Astrocyte of the spinal cord (primary cell): ENCODE results near the gene HKDC1.

Experiments used
- DNase-seq: peaks from one replicate; pipeline ENCODE4 v3.0.0; 2011; ENCODE audit warnings: low read depth, low spot score
- H3K4me3 ChIP-seq: 2 replicates; pipeline ENCODE4 v1.5.1; 2011; ENCODE audit warnings: low read depth, mild to moderate bottlenecking, low read length, moderate library complexity
- CTCF ChIP-seq: IDR thresholded peaks from 2 replicates; pipeline ENCODE4 v1.5.1; 2012; ENCODE audit warnings: low read depth, mild to moderate bottlenecking, low read length, inconsistent platforms
- in situ Hi-C: cut with HindIII; loops from 2 replicates; pipeline ENCODE4 v1.10.0; 2017; ENCODE audit warnings: low sequenced_read_pairs

HKDC1 gene

GRCh38 chr10:69209787-69210484, 10.2 kb upstream of the HKDC1 start:
- in situ Hi-C loops: no loop called here
- no peak overlapping the region for H3K4me3 ChIP-seq
- no peak for DNase-seq
- no peak for TF ChIP-seq CTCF

GRCh38 chr10:69211104-69211503, 9.0 kb upstream of the HKDC1 start:
- in situ Hi-C loops: no loop called here
- DNase-seq: no peak
- no peak overlapping the region for H3K4me3 ChIP-seq
- no peak for TF ChIP-seq CTCF

DNA sequence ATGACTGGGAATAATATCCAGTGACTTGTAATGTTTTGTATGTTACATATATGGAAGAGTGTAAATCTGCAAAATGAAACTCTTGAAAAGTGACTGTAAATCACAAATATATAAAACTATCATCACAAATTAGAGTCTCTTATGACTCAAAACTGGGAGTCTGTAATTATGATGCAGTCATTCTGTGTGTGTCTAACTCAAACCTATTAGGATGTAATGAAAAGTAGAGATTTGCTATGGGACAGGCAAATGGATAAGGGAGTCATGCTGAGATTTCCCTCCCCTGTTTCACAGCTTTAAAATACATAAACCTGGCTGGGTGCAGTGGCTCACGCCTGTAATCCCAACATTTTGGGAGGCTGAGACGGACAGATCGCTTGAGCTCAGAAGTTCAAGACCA, 8.6 kb upstream of the HKDC1 start:
- no peak for DNase-seq
- no peak for TF ChIP-seq CTCF
- no peak overlapping the region for H3K4me3 ChIP-seq
- in situ Hi-C loops: no loop called here

- in situ Hi-C loops: no loop called here
- DNase-seq: no peak
- no peak overlapping the region for H3K4me3 ChIP-seq
- no peak for TF ChIP-seq CTCF
Observed at GRCh38 chr10:69213591-69214311, 6.4 kb upstream of the HKDC1 start.

- TF ChIP-seq CTCF: no peak
Observed at GRCh38 chr10:69214666-69215131, 5.4 kb upstream of the HKDC1 start.

DNA sequence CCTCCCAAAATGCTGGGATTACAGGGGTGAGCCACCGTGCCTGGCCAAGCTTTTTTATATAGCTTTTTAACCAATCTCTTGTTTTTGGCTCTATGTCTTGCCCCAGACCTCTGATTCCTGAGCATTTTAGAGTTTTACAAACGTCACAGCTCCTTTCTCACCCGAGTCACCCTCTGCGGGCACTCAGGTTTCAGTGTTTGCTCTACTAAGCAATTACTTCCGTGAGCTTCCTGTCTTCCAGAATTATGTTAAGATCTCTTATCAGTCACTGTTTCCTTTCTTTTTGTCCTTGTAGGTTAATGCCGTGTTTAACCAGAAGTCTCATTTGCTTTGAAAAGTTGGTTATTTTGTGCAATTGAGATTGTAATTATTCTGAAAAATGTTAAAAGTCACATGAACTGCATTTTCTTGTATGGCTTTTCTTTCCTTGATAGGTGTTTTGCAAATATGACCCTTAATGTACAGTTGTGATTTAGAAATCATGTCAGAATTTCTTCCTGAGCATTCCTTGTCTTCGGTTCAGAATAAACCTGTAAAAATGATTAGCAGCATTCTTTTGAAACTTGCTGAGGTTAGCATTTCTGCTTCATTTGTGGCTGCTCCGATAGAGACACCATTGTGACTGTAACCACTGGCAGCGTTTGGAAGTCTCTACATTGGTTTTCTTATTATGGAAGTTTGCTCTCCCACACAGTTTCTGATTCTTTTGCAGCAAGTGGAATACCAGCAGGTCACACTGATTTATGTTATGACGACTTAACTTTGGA, 4.5 kb upstream of the HKDC1 start:
- in situ Hi-C loops: no loop called here
- no peak overlapping the region for H3K4me3 ChIP-seq
- no peak for DNase-seq
- TF ChIP-seq CTCF: no peak

More at GRCh38 chr10:69214666-69215131, 5.4 kb upstream of the HKDC1 start:
- no peak overlapping the region for H3K4me3 ChIP-seq
- DNase-seq: no peak
- in situ Hi-C loops: no loop called here
